GM12872 (cell line): ENCODE results near the gene GNRHR.

ENCODE experiments used
- CTCF ChIP-seq: IDR thresholded peaks from 3 replicates; pipeline ENCODE4 v1.5.1; 2011; ENCODE audit warnings: low read depth, mild to moderate bottlenecking, low read length, moderate library complexity; ENCODE audit not compliant: insufficient read depth

The GNRHR gene

GRCh38 chr4:67765928-67766327 is 11.7 kb upstream of the GNRHR start:
- TF ChIP-seq CTCF: no peak

- TF ChIP-seq CTCF: no peak
Observed at GRCh38 chr4:67765401-67765800, 11.2 kb upstream of the GNRHR start.

GRCh38 chr4:67764183-67764582 is 10.0 kb upstream of the GNRHR start:
- TF ChIP-seq CTCF: no peak

- no peak for TF ChIP-seq CTCF
Observed at GRCh38 chr4:67762086-67762485, 7.9 kb upstream of the GNRHR start.

- no peak for TF ChIP-seq CTCF
Observed at GRCh38 chr4:67755974-67756373, 1.8 kb upstream of the GNRHR start.

GRCh38 chr4:67751260-67751659 is 2.9 kb downstream of the GNRHR start:
- TF ChIP-seq CTCF: no peak

- TF ChIP-seq CTCF: no peak
Observed at GRCh38 chr4:67750691-67751090, 3.5 kb downstream of the GNRHR start.

- no peak for TF ChIP-seq CTCF
Observed at GRCh38 chr4:67749286-67749685, 4.9 kb downstream of the GNRHR start.
